Fibroblast of skin of back (primary cell): ENCODE data around the gene RABGEF1.

Experiments used
- DNase-seq: peaks from one replicate; pipeline ENCODE4 v3.0.0-alpha.2; 2013

The RABGEF1 gene

GRCh38 chr7:66860767-66861166, 120.2 kb downstream of the RABGEF1 start:
- DNase-seq, result no peak
